OCI-LY7 (cell line): ENCODE results near the gene SART1.

Experiments used
- CTCF ChIP-seq: fragments of 200-600 bp; sonication (generic); conservative IDR thresholded peaks from 2 replicates; pipeline ENCODE4 v1.5.1; 2014; ENCODE audit warnings: mild to moderate bottlenecking, antibody characterized with exemption, low read length, moderate library complexity, mixed read lengths
- EZH2phosphoT487 ChIP-seq: fragments of 200-600 bp; sonication (generic); IDR thresholded peaks from 2 replicates; pipeline ENCODE4 v1.6.1; 2018; ENCODE audit warnings: low read depth, borderline replicate concordance, mild to moderate bottlenecking, mixed run types, antibody characterized with exemption, low read length, moderate library complexity, mixed read lengths

DNA sequence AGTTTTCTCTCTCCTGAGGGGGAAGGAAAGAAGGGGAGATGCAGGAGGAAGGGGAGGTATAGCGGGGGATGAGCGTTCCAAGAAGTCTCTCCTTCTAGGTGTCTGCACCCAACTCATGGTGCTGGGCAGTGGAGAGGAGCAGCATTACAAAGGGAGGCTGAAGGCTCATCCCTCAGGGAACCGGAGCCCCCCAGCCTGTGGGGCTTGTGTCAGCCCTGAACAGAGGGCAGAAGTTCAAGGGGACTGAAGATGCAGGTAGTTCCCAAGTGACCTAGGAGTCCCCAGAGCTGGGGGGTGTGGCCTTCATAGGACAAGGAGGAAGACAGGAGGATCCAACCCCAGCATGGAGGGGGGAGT is 44.5 kb upstream of the SART1 start:
- TF ChIP-seq EZH2phosphoT487 = no peak
- no peak for TF ChIP-seq CTCF
